Mucosa of stomach (tissue), 1 donor: ENCODE measurements around the gene STN1.
A peak's percentile ranks its signal among the peaks of the same experiment; 100 is the strongest.
"Not testable (repeated sequence)": the region's sequence is repeated elsewhere in the genome, so short reads cannot be mapped to it uniquely, and the experiment has no call there.

Experiments
- H3K27me3 ChIP-seq: one replicate; pipeline ENCODE4 v1.7.0; 2013; ENCODE audit warnings: mild to moderate bottlenecking, low read length; ENCODE audit not compliant: control insufficient read depth, insufficient read depth
- H3K36me3 ChIP-seq: one replicate; pipeline ENCODE4 v1.7.0; 2013; ENCODE audit warnings: low read length; ENCODE audit not compliant: control insufficient read depth, insufficient read depth
- H3K4me1 ChIP-seq: one replicate; pipeline ENCODE4 v1.7.0; 2013; ENCODE audit warnings: mild to moderate bottlenecking, low read length; ENCODE audit not compliant: control insufficient read depth, insufficient read depth
- H3K4me3 ChIP-seq: one replicate; pipeline ENCODE4 v1.7.0; 2013; ENCODE audit warnings: low read length
- H3K9ac ChIP-seq: one replicate; pipeline ENCODE4 v1.7.0; 2013; ENCODE audit warnings: mild to moderate bottlenecking, low read length, moderate library complexity
- H3K9me3 ChIP-seq: one replicate; pipeline ENCODE4 v1.7.0; 2013; ENCODE audit warnings: mild to moderate bottlenecking, low read length, moderate library complexity; ENCODE audit not compliant: control insufficient read depth
- donor health status: Pancreatic carcinoma.

STN1 gene

DNA sequence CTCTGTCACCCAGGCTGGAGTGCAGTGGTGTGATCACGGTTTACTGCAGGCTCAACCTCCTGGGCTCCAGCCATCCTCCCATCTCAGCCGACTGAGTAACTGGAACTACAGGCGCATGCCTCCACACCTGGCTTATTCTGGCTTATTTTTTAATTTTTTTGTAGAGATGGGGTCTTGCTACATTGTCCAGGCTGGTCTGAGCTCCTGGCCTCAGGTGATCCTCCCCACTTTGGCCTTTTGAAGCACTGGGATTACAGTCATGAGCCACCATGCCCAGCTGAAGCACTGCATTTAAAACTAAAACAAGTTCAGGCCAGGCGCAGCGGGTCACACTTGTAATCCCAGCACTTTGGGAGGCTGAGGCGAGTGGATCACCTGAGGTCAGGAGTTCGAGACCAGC is 70.6 kb downstream of the STN1 start:
- H3K36me3 ChIP-seq = no peaks in the 10 kb centered on the region
- H3K9me3 ChIP-seq = no peaks in the 10 kb centered on the region
- H3K4me3 ChIP-seq = no peak overlapping the region
- peaks cover 72% of the 10 kb centered on the region for H3K4me1 ChIP-seq
- no peak overlapping the region for H3K9ac ChIP-seq
- H3K27me3 ChIP-seq = no peaks in the 10 kb centered on the region

DNA sequence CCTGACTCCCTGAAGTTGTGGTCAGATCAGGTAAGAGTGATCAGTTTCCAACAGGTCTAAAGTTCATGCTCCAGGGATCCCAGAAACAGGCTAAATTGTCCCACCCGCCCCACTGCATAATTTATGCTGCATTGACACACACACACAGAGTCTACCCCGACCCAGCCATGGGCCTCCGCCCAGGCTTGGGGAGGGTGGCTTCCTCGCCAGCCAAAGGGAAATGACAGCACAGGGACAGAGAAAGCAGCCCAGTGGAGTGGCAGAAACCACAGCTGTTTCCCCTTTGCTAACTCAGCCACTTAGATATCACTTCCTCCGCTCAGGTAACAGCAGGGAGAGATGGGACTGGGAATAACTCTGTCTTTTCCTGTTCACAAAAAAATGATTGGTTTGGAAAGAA is 72.0 kb downstream of the STN1 start:
- H3K4me1 ChIP-seq = peaks cover 64% of the 10 kb centered on the region
- no peak overlapping the region for H3K4me3 ChIP-seq
- no peaks in the 10 kb centered on the region for H3K27me3 ChIP-seq
- no peaks in the 10 kb centered on the region for H3K36me3 ChIP-seq
- H3K9me3 ChIP-seq = no peaks in the 10 kb centered on the region
- peak overlapping the region; percentile 10 for H3K9ac ChIP-seq

DNA sequence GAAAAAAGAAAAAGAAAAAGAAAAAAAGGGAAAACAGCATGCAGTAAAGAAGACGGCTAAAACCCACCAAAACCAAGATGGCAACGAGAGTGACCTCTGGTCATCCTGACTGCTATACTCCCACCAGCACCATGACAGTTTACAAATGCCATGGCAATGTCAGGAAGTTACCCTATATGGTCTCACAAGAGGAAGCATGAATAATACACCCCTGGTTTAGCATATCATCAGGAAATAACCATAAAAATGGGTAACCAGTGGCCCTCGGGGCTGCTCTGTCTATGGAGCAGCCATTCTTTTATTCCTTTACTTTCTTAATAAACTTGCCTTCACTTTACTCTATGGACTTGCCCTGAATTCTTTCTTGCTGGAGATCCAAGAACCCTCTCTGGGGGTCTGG is 72.6 kb downstream of the STN1 start:
- not testable (repeated sequence) for H3K4me3 ChIP-seq, H3K9me3 ChIP-seq, H3K36me3 ChIP-seq, H3K27me3 ChIP-seq, H3K9ac ChIP-seq
- H3K4me1 ChIP-seq = peaks cover 64% of the 10 kb centered on the region

DNA sequence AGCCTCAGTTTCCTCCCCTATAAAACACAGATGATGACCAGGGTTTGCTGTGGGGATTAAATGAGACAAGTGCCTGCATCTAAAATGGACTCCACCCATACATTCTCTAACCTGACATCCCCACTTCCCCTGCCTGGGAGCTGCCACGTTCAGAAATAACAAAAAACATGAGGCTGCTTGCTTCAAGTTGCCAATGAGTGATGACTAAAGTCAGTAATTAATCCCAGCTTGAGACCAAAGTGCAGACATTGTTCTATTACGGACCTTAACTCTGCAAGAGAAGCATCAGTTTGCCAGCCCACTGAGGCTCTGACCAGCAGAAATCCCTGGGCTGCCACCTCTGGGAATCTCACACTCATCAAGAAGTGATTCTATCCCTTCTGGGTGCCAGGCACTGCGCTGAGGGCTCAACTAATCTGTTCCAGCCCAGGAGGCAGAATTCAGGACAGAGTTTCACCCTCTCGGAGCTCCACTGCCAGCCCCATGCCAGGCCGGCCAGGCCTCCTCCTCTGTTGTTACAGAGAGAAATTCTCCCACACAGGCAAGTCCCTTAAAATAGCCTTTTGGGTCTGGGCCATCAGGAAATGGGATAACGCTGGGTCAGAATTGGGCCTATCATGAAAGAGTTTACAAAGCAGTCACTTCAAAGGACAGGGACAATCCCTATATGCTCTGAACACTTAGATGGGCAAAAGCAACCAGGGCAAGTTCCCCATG is 74.0 kb downstream of the STN1 start:
- H3K4me1 ChIP-seq = peaks cover 61% of the 10 kb centered on the region
- H3K4me3 ChIP-seq = no peak overlapping the region
- no peaks in the 10 kb centered on the region for H3K36me3 ChIP-seq
- no peaks in the 10 kb centered on the region for H3K27me3 ChIP-seq
- no peak overlapping the region for H3K9ac ChIP-seq
- H3K9me3 ChIP-seq = no peaks in the 10 kb centered on the region

- H3K36me3 ChIP-seq = no peaks in the 10 kb centered on the region
- H3K4me1 ChIP-seq = peaks cover 60% of the 10 kb centered on the region
- no peak overlapping the region for H3K9ac ChIP-seq
- no peak overlapping the region for H3K4me3 ChIP-seq
- H3K27me3 ChIP-seq = no peaks in the 10 kb centered on the region
- H3K9me3 ChIP-seq = no peaks in the 10 kb centered on the region
Observed at GRCh38 chr10:103843045-103843444, 74.9 kb downstream of the STN1 start.

DNA sequence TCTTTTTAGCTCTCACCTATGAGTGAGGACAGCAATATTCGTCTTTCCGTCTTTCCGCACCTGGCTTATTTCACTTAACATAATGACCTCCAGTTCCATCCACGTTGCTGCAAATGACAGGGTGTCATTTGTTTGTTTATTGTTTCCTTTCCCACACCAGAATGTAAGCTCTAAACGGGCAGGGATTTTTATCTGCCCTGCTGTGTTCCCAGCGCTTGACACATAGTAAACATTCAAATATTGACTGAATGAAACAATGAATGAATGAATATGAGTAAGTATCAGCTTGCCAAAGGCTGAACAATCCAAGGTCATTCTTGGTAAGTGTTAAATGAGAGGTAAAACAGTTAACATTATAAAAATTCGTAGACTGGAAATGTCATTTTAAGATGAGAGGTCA is 75.4 kb downstream of the STN1 start:
- Histone ChIP-seq H3K36me3 (no peaks in the 10 kb centered on the region), H3K9ac (no peak overlapping the region)

DNA sequence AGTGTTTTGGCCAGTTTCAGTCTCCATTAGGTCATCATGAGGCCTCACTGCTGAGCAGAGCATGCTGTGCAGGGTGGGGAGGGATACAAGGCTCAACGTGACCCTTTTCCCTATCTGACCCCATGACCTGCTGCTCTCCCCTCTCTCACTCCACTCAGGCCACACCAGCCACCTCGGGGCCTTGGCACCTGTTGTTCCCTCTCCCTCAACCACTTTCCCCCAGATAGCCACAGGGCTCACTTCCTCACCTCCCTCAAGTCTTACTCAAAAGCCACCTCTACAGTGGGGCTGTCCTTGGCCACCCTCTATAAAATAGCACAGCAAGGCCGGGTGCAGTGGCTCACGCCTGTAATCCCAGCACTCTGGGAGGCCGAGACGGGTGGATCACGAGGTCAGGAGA is 76.5 kb downstream of the STN1 start:
- Histone ChIP-seq H3K36me3 (no peaks in the 10 kb centered on the region), H3K9me3 (no peaks in the 10 kb centered on the region), H3K27me3 (no peaks in the 10 kb centered on the region), H3K4me1 (peaks cover 71% of the 10 kb centered on the region), H3K9ac (no peak overlapping the region), H3K4me3 (no peak overlapping the region)

More for the DNA sequence above, 75.4 kb downstream of the STN1 start:
- no peaks in the 10 kb centered on the region for H3K27me3 ChIP-seq
- no peak overlapping the region for H3K4me3 ChIP-seq
- H3K4me1 ChIP-seq = peaks cover 64% of the 10 kb centered on the region
- H3K9me3 ChIP-seq = no peaks in the 10 kb centered on the region

GRCh38 chr10:103840740-103841070 is 77.3 kb downstream of the STN1 start:
- H3K4me3 ChIP-seq = no peak overlapping the region
- H3K4me1 ChIP-seq = peaks cover 71% of the 10 kb centered on the region
- no peak overlapping the region for H3K9ac ChIP-seq

DNA sequence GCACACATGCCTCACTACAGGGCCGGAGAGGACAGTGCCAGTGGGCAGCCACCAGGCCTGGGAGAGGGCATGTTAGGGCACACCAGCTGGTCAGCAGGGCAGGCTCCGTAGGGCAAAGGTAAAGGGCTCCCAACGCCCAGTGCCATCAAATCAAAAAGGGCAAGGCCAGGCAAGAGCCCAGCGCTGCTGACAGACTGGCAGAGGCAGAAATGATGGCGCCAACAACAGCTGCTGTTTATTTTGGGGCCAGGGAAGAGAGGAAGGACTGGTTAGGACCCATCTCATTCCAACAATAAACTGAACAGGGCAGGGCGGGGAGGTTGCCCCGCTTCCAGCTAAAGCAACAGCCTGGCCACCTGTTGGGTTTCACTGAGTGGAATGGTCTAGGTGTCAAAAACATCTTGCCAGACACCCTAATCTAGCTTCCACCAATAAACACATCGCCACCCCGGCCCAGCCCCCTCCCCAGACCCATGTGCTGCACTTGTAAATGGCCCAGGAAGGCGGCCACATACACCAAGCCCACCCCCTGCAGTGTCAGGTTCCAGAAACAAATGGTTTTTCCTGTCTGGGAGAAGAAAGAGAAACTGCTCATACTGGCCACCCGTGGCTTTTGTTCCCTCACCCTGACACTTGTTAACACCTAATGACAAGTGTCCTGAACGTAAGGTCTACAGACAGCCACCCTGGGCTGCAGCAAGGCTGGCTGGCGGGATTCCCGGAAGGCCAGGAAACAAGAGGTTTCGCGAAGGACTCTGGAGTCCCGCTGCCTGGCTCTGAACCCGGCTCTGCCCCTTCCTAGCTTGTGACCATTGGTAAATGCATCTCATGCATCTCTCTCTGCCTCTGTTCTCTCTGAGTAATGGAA is 77.9 kb downstream of the STN1 start:
- no peaks in the 10 kb centered on the region for H3K9me3 ChIP-seq
- no peak overlapping the region for H3K4me3 ChIP-seq
- H3K4me1 ChIP-seq = peaks cover 74% of the 10 kb centered on the region
- no peaks in the 10 kb centered on the region for H3K27me3 ChIP-seq
- no peak overlapping the region for H3K9ac ChIP-seq
- H3K36me3 ChIP-seq = no peaks in the 10 kb centered on the region

More at GRCh38 chr10:103840740-103841070, 77.3 kb downstream of the STN1 start:
- Histone ChIP-seq H3K36me3 (no peaks in the 10 kb centered on the region), H3K9me3 (no peaks in the 10 kb centered on the region), H3K27me3 (no peaks in the 10 kb centered on the region)

DNA sequence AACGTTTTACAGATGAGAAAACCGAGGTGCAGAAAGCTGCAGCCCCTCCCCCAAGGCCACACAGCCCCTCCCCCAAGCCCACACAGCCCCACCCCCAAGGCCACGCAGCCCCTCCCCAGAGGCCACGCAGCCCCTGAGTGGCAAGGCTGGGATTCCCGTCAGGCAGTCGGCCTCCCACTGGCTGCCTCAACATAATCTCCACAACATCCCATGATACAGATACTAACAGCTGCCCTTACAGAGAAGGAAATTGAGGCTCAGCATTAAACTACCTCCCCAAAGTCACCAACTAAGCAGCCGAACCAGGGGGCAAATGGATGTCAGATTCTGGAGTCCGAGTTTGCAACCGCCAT is 78.5 kb downstream of the STN1 start:
- H3K4me3 ChIP-seq = no peak overlapping the region
- peaks cover 77% of the 10 kb centered on the region for H3K4me1 ChIP-seq
- H3K27me3 ChIP-seq = no peaks in the 10 kb centered on the region

GRCh38 chr10:103838862-103839518 is 79.0 kb downstream of the STN1 start:
- no peak overlapping the region for H3K4me3 ChIP-seq

More for the DNA sequence above, 78.5 kb downstream of the STN1 start:
- Histone ChIP-seq H3K9ac (no peak overlapping the region), H3K36me3 (no peaks in the 10 kb centered on the region), H3K9me3 (no peaks in the 10 kb centered on the region)

GRCh38 chr10:103838070-103838395 is 80.0 kb downstream of the STN1 start:
- Histone ChIP-seq H3K4me3 (no peak overlapping the region), H3K9ac (no peak overlapping the region), H3K4me1 (peaks cover 73% of the 10 kb centered on the region), H3K9me3 (no peaks in the 10 kb centered on the region), H3K36me3 (no peaks in the 10 kb centered on the region), H3K27me3 (no peaks in the 10 kb centered on the region)

More at GRCh38 chr10:103838862-103839518, 79.0 kb downstream of the STN1 start:
- no peaks in the 10 kb centered on the region for H3K9me3 ChIP-seq
- H3K36me3 ChIP-seq = no peaks in the 10 kb centered on the region
- H3K9ac ChIP-seq = no peak overlapping the region
- peaks cover 77% of the 10 kb centered on the region for H3K4me1 ChIP-seq
- H3K27me3 ChIP-seq = no peaks in the 10 kb centered on the region
